Measurements from ENCODE around the gene HIVEP3. TPM values are rescaled to one million over a fixed set of nuclear protein-coding genes. Genes with fewer than 3 reads are reported as not detected.

Gene HIVEP3
- polyA plus RNA-seq, 4 donors: 0.67 to 3.8 (median 1.8) TPM

DNA sequence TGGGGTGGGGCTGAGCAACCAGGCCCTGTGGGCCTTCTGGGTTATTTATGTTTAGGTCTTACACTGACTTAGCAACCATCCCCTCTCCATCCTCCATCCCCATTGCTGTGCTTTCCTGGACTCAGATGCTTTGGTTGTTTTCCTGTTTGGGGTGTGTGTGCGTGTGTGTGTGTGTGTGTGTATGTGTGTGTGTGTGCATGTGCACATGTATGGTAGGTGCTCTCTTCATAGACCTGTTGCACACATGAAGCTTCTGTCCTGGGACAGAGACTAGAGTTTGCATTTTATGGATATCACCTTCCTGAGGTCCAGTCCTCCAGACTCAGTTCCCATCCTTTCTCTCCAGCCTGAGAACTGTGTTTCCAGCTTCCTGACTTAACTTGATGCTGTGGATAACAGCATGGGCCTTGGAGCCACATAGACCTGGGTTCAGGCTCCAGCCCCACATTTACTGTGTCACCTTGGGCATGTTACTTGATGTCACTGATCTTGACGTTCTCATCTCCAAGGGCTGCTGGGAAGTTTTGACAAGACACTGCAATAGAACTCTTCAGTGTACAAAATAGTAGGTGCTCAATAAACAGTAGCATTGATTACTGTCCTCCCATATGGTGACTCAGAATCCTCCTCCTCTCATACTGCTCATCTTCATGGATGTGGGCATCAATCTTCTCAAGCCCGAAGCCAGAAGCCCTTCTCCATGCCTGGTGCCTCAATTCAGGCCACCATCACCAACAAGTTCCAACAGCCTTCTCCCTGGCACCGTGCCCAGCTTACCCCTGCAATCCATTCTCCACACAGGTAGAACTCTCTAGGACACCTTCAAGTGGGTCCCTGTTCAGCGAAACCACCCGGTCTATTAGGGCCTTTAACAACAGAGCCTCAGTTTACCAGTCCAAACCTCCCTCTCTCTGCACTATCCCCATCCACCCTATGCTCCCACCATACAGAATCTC, 252.5 kb downstream of the HIVEP3 start:
- 85 to 89% (median 87%) methylated on average over 6 of the region's 6 CpGs for WGBS, 3 donors

DNA sequence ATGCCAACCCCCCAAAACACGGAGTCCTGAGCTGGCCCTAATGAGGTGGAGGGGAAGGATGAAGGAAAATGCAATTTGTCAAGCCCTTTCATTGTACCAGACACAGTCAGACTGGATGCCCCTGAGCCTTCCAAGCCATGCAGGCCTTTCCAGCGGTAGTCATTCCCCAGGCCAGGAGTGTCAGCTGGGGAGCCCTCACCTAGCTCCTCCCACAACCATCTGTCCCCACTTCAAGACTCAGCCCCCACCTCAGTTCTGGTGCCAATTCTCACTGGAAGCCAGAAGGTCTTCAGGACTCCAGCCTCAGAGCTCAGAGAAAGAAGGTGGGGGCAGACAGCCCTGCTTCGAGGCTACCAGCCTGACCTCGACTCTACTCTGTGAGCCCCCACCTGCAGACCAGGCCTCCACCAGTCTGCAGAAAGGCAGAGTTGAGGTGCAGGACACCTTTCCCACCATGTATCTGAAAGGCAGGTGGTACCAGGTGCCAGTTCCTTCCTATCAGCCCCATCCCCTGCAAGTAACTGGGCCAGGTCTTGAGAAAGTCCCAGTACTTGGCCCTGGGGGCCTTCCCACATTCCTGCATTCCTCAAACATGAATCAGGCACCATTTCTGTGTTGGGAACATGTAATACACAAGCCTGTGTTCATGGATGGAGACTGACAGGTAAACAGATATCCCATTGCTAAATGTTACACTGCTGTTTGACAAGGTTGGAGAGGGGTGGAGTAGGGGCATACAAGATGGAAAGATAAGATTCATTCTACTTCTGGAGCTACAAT, 253.7 kb downstream of the HIVEP3 start:
- Histone ChIP-seq H3K4me3 (ENCODE audit: low read depth in 1 of 3, low read length in 3 of 3) (no peak overlapping the region), H3K27me3 (ENCODE audit: control insufficient read depth in 3 of 3, insufficient read depth in 3 of 3, low read length in 3 of 3) (peaks cover 0 to 27% (median 3%) of the 10 kb centered on the region in 3 donors), H3K9me3 (ENCODE audit: control insufficient read depth in 2 of 2, insufficient read depth in 1 of 2, low read depth in 1 of 2, low read length in 1 of 2) (no peaks in the 10 kb centered on the region), H3K27ac (ENCODE audit: low read depth in 1 of 3, low read length in 2 of 3) (no peak overlapping the region), H3K4me1 (ENCODE audit: control insufficient read depth in 3 of 3, insufficient read depth in 2 of 3, low read depth in 1 of 3, low read length in 2 of 3) (peaks cover 0 to 4% (median 0%) of the 10 kb centered on the region in 3 donors), H3K36me3 (ENCODE audit: control insufficient read depth in 3 of 3, insufficient read depth in 2 of 3, low read depth in 1 of 3, low read length in 3 of 3) (no peaks in the 10 kb centered on the region)
- DNase-seq (no peak), FAIRE-seq (no peak)
- WGBS, 3 donors: 68 to 81% (median 78%) methylated on average over 4 of the region's 4 CpGs

More for the DNA sequence above, 252.5 kb downstream of the HIVEP3 start:
- no peak for DNase-seq
- Histone ChIP-seq H3K36me3 (ENCODE audit: control insufficient read depth in 3 of 3, insufficient read depth in 2 of 3, low read depth in 1 of 3, low read length in 3 of 3) (no peaks in the 10 kb centered on the region), H3K9me3 (ENCODE audit: control insufficient read depth in 2 of 2, insufficient read depth in 1 of 2, low read depth in 1 of 2, low read length in 1 of 2) (no peaks in the 10 kb centered on the region), H3K4me1 (ENCODE audit: control insufficient read depth in 3 of 3, insufficient read depth in 2 of 3, low read depth in 1 of 3, low read length in 2 of 3) (peaks cover 0 to 4% (median 0%) of the 10 kb centered on the region in 3 donors), H3K27me3 (ENCODE audit: control insufficient read depth in 3 of 3, insufficient read depth in 3 of 3, low read length in 3 of 3) (peaks cover 0 to 16% (median 3%) of the 10 kb centered on the region in 3 donors), H3K27ac (ENCODE audit: low read depth in 1 of 3, low read length in 2 of 3) (peak overlapping the region in 1 of 3 donors; percentile 6), H3K4me3 (ENCODE audit: low read depth in 1 of 3, low read length in 3 of 3) (no peak overlapping the region)
- no peak for FAIRE-seq

DNA sequence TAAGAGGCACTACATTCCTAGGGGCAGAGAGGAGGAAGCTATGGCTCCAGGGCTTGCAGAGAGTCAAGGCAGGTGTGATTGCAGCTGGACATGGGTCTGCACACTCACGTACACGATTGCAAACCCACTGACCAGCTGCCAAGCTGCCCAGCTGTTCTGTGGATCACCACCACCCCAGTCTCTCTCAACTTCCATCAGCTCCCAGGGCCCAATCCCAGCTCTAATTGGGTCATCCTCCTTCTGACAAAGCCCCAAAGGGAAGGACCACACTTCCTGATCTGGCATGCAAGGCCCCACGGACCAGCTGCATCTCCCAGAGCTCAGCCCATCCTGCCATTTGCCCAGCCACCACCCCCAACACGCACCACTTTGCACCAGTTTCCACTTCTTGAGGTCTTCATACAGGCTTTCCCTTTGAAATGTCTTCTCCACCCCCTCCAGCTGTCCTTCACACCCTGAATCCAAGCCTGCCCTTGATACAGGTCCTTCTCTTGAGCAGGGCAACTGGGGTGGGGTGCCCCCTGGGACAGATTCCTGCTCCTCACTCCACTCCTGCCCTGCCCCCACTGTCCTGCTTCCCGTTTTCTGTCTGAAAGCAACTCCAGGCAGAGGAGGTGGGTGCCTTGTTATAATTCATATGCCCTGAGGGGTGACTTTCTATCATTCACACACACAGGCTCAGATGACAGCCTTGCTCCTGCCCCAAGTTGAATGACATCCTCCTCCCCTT, 254.9 kb downstream of the HIVEP3 start:
- no peaks in the 10 kb centered on the region for H3K36me3 ChIP-seq (ENCODE audit: control insufficient read depth in 3 of 3, insufficient read depth in 2 of 3, low read depth in 1 of 3, low read length in 3 of 3)
- WGBS, 3 donors: 78 to 89% (median 84%) methylated on average over 5 of the region's 5 CpGs
- peaks cover 0 to 35% (median 3%) of the 10 kb centered on the region in 3 donors for H3K27me3 ChIP-seq (ENCODE audit: control insufficient read depth in 3 of 3, insufficient read depth in 3 of 3, low read length in 3 of 3)
- DNase-seq: no peak
- FAIRE-seq: no peak
- H3K27ac ChIP-seq (ENCODE audit: low read depth in 1 of 3, low read length in 2 of 3): no peak overlapping the region
- no peaks in the 10 kb centered on the region for H3K9me3 ChIP-seq (ENCODE audit: control insufficient read depth in 2 of 2, insufficient read depth in 1 of 2, low read depth in 1 of 2, low read length in 1 of 2)
- no peak overlapping the region for H3K4me3 ChIP-seq (ENCODE audit: low read depth in 1 of 3, low read length in 3 of 3)
- H3K4me1 ChIP-seq (ENCODE audit: control insufficient read depth in 3 of 3, insufficient read depth in 2 of 3, low read depth in 1 of 3, low read length in 2 of 3): peaks cover 0 to 4% (median 0%) of the 10 kb centered on the region in 3 donors

DNA sequence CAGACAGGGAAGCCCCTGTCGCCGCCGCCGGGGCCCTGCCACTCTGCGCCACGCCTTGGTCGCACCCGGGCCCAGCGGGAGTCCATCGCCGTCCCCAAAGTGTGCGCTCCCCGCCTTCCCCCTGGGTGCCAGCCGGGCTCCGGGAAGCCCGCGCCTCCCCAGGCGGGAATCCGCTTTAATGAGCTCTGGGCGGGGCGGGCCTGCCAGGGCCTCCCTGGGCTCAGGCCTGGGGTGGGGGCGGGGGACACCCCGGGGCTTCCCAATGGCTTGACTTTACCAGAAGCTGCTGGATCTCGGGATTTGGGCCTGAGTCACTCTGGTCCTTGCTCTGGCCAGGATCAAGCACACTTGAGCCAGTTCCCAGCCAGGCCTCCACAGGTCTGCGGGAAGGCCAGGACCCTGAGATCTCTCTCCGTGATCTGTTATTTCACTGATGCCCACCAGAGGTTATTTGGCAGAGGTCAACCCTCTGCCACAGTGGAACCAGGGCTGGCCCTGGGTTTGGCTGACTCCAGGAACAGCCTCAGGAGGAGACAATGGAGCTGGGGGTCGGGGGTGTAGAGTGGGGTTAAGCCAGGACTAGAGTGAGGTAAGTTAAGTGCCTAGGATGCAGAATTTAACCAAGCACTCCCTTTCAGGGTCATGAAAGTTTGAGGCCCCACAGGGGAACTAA, 255.8 kb downstream of the HIVEP3 start:
- WGBS, 3 donors: 12 to 20% (median 17%) methylated on average over 18 to 27 of the region's 27 CpGs
- Histone ChIP-seq H3K36me3 (ENCODE audit: control insufficient read depth in 3 of 3, insufficient read depth in 2 of 3, low read depth in 1 of 3, low read length in 3 of 3) (no peaks in the 10 kb centered on the region), H3K27ac (ENCODE audit: low read depth in 1 of 3, low read length in 2 of 3) (peak overlapping the region in 2 of 3 donors; percentile 46 to 81), H3K4me1 (ENCODE audit: control insufficient read depth in 3 of 3, insufficient read depth in 2 of 3, low read depth in 1 of 3, low read length in 2 of 3) (peaks cover 0 to 4% (median 0%) of the 10 kb centered on the region in 3 donors), H3K9me3 (ENCODE audit: control insufficient read depth in 2 of 2, insufficient read depth in 1 of 2, low read depth in 1 of 2, low read length in 1 of 2) (no peaks in the 10 kb centered on the region), H3K27me3 (ENCODE audit: control insufficient read depth in 3 of 3, insufficient read depth in 3 of 3, low read length in 3 of 3) (peaks cover 0 to 35% (median 3%) of the 10 kb centered on the region in 3 donors), H3K4me3 (ENCODE audit: low read depth in 1 of 3, low read length in 3 of 3) (peak overlapping the region in 1 of 3 donors; percentile 57)
- DNase-seq (peak in 1 of 2 donors; percentile 27), FAIRE-seq (no peak)

- peak; percentile 30 to 54 for DNase-seq
- Histone ChIP-seq H3K4me1 (ENCODE audit: control insufficient read depth in 3 of 3, insufficient read depth in 2 of 3, low read depth in 1 of 3, low read length in 2 of 3) (peaks cover 0 to 4% (median 0%) of the 10 kb centered on the region in 3 donors), H3K4me3 (ENCODE audit: low read depth in 1 of 3, low read length in 3 of 3) (peak overlapping the region in 2 of 3 donors; percentile 48 to 57), H3K36me3 (ENCODE audit: control insufficient read depth in 3 of 3, insufficient read depth in 2 of 3, low read depth in 1 of 3, low read length in 3 of 3) (no peaks in the 10 kb centered on the region), H3K27ac (ENCODE audit: low read depth in 1 of 3, low read length in 2 of 3) (peak overlapping the region in 2 of 3 donors; percentile 46 to 81), H3K27me3 (ENCODE audit: control insufficient read depth in 3 of 3, insufficient read depth in 3 of 3, low read length in 3 of 3) (peaks cover 0 to 37% (median 3%) of the 10 kb centered on the region in 3 donors), H3K9me3 (ENCODE audit: control insufficient read depth in 2 of 2, insufficient read depth in 1 of 2, low read depth in 1 of 2, low read length in 1 of 2) (no peaks in the 10 kb centered on the region)
- FAIRE-seq: no peak
- 0 to 2% (median 1%) methylated on average over 29 to 105 of the region's 105 CpGs for WGBS, 3 donors
Observed at GRCh38 chr1:41662061-41662764, 256.5 kb downstream of the HIVEP3 start.

- WGBS, 3 donors: 2% methylated on average over 39 to 44 of the region's 44 CpGs
- peak overlapping the region; percentile 37 to 57 (median 48) for H3K4me3 ChIP-seq (ENCODE audit: low read depth in 1 of 3, low read length in 3 of 3)
- peaks cover 0 to 4% (median 0%) of the 10 kb centered on the region in 3 donors for H3K4me1 ChIP-seq (ENCODE audit: control insufficient read depth in 3 of 3, insufficient read depth in 2 of 3, low read depth in 1 of 3, low read length in 2 of 3)
- no peaks in the 10 kb centered on the region for H3K9me3 ChIP-seq (ENCODE audit: control insufficient read depth in 2 of 2, insufficient read depth in 1 of 2, low read depth in 1 of 2, low read length in 1 of 2)
- H3K36me3 ChIP-seq (ENCODE audit: control insufficient read depth in 3 of 3, insufficient read depth in 2 of 3, low read depth in 1 of 3, low read length in 3 of 3): no peaks in the 10 kb centered on the region
- DNase-seq (peak in 1 of 2 donors; percentile 39), FAIRE-seq (no peak)
- peaks cover 0 to 39% (median 3%) of the 10 kb centered on the region in 3 donors for H3K27me3 ChIP-seq (ENCODE audit: control insufficient read depth in 3 of 3, insufficient read depth in 3 of 3, low read length in 3 of 3)
- H3K27ac ChIP-seq (ENCODE audit: low read depth in 1 of 3, low read length in 2 of 3): no peak overlapping the region
Observed at GRCh38 chr1:41661428-41662060, 257.2 kb downstream of the HIVEP3 start.

All from small intestine (tissue), 7 donors.